Fibroblast of lung (primary cell): Measurements from ENCODE around the gene HTRA2. TPM values are rescaled to one million over a fixed set of nuclear protein-coding genes. Genes with fewer than 3 reads are reported as not detected.
A peak's percentile ranks its signal among the peaks of the same experiment; 100 is the strongest.

Experiments used
- DNase-seq, 2 donors: peaks; one replicate each; pipeline versions ENCODE4 v3.0.0 to v3.0.0-alpha.2; 2010; ENCODE audit warnings: low read depth in 2 of 2
- H2AFZ ChIP-seq: 2 replicates; pipeline ENCODE4 v1.5.1; 2012; ENCODE audit warnings: low read length, control low read depth, inconsistent platforms
- H3K27ac ChIP-seq: 2 replicates; pipeline ENCODE4 v1.5.1; 2011; ENCODE audit warnings: low read length, control low read depth; ENCODE audit not compliant: insufficient read depth
- H3K27me3 ChIP-seq: 2 replicates; pipeline ENCODE4 v1.5.1; 2011; ENCODE audit warnings: mild to moderate bottlenecking, low read length; ENCODE audit not compliant: control insufficient read depth, insufficient read depth
- H3K36me3 ChIP-seq: 2 replicates; pipeline ENCODE4 v1.5.1; 2011; ENCODE audit warnings: low read length; ENCODE audit not compliant: control insufficient read depth, insufficient read depth
- H3K4me1 ChIP-seq: 2 replicates; pipeline ENCODE4 v1.5.1; 2011; ENCODE audit warnings: low read length; ENCODE audit not compliant: control insufficient read depth, insufficient read depth; ENCODE audit errors: extremely low read depth
- H3K4me2 ChIP-seq: 2 replicates; pipeline ENCODE4 v1.5.1; 2011; ENCODE audit warnings: low read length, control low read depth; ENCODE audit not compliant: insufficient read depth; ENCODE audit errors: extremely low read depth
- H3K4me3 ChIP-seq, 4 experiments: fragments of 200-600 bp in 1 of 4; sonication (generic) in 1 of 4; replicated peaks in 1 of 4; 2 replicates each; pipeline ENCODE4 v1.5.1; 2011 to 2016; ENCODE audit warnings: low read length in 4 of 4, low read depth in 3 of 4, mild to moderate bottlenecking in 3 of 4, control low read depth in 2 of 4, inconsistent platforms in 1 of 4, mixed read lengths in 1 of 4; ENCODE audit not compliant: insufficient read depth in 1 of 4; ENCODE audit errors: control extremely low read depth in 1 of 4
- H3K79me2 ChIP-seq: 2 replicates; pipeline ENCODE4 v1.5.1; 2012; ENCODE audit warnings: mild to moderate bottlenecking, low read length, inconsistent platforms; ENCODE audit not compliant: control insufficient read depth, insufficient read depth
- H3K9ac ChIP-seq: 2 replicates; pipeline ENCODE4 v1.5.1; 2011; ENCODE audit warnings: mild to moderate bottlenecking, low read length, control low read depth; ENCODE audit not compliant: insufficient read depth
- H3K9me3 ChIP-seq: 2 replicates; pipeline ENCODE4 v1.5.1; 2012; ENCODE audit warnings: low read depth, low read length; ENCODE audit not compliant: control insufficient read depth, insufficient read depth
- H4K20me1 ChIP-seq: 2 replicates; pipeline ENCODE4 v1.5.1; 2011; ENCODE audit warnings: low read length; ENCODE audit not compliant: control insufficient read depth, insufficient read depth; ENCODE audit errors: extremely low read depth
- CTCF ChIP-seq, 2 donors: IDR thresholded peaks in 1 of 2; conservative IDR thresholded peaks in 1 of 2; 1 replicate in 1 of 2; 2 replicates in 1 of 2; pipeline ENCODE4 v1.5.1; 2011 to 2012; ENCODE audit warnings: low read length in 2 of 2, control low read depth in 1 of 2, inconsistent platforms in 1 of 2, low read depth in 1 of 2, mild to moderate bottlenecking in 1 of 2
- EZH2 ChIP-seq: IDR thresholded peaks from 2 replicates; pipeline ENCODE4 v1.5.1; 2012; ENCODE audit warnings: low read length, control low read depth, mild to moderate bottlenecking; ENCODE audit errors: missing control alignments
- polyA plus RNA-seq, 2 donors: library from polyadenylated mRNA; depleted of rRNA in 1 of 2; stranded (reverse) in 1 of 2; unstranded in 1 of 2; fragments of >200 nt; gene quantifications; 2 replicates each; pipeline ENCODE4 v1.2.1, GENCODE V29; 2011 to 2012; ENCODE audit warnings: missing spikeins in 1 of 2
- total RNA-seq: library from RNA; depleted of rRNA; stranded (reverse); fragments of >200 nt; gene quantifications from 2 replicates; pipeline ENCODE4 v1.2.1, GENCODE V29; 2014

The HTRA2 gene
- total and polyA plus RNA-seq, 2 donors (not counting 1 experiment from before 2014, with no cell fraction given) = 18.8 to 45.7 TPM

- Histone ChIP-seq H3K9ac (peak overlapping the region; percentile 4), H3K27ac (peak overlapping the region; percentile 24)
Measured at GRCh38 chr2:74552914-74553811, 23.4 kb downstream of the HTRA2 start.

DNA sequence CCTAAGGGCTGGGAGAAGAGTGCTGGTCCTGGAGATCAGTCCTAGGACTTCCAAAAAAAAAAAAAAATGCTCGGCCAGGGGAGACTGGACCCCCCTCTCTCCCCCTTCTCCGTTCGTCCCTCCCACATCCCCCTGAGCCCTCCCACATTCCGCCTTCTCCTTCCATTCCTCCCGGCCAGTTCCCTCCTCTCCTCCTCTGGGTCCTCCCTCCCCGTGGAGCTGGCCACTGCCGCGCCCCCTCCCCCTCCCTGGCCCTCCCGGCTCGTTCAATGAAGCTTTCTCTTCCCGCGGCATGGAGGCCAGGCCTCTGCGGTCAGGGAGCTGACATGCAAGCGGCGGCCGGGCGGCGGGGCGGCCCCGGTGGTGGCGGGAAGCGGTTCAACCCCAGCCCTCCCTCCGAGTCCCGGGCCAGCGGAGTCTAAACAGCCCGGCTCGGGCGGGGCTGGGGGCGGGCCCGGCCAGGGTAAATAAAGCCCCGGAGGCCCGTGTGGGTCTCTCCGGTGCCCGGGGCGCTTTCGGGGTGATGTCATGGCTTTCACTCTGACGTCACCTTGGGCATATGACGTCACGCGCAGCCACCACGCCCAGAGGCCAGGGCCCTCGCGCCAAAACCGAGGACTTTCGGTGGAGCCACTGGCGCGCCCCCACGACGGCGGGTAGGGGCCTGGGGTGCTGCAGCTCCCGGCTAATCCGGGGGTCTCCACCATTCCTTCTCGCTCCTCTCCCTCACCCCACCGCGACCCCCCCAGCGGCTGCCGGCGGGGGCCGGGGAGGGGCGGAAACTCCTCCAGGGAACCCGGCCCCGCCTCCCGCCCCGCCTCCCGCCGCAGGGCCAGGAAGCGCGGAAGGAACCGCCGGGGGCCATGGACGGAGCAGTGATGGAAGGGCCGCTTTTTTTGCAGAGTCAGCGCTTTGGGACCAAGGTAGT, 24.4 kb downstream of the HTRA2 start, which contains the start of the genes DOK1 and LOXL3:
DOK1 (plus strand) TSS at position 829 of the 928 bp plus-strand sequence; CDS start at position 864, 35 bp downstream.
LOXL3 (minus strand) TSS at position 51 of the 928 bp plus-strand sequence. CDS start 1,308 bp downstream, outside the sequence.
- Histone ChIP-seq H3K4me2 (peak within 1 kb of the TSS; percentile 85), H3K4me3 (peak within 1 kb of the TSS; percentile 52 to 98 (median 74)), H3K27me3 (no peaks in the 10 kb centered on the region), H3K9me3 (no peaks in the 10 kb centered on the region), H4K20me1 (no peaks in the 10 kb centered on the region), H2AFZ (peak within 1 kb of the TSS; percentile 82), H3K4me1 (peaks cover 6% of the 10 kb centered on the region), H3K36me3 (peaks cover 4% of the 10 kb centered on the region), H3K79me2 (peaks cover 3% of the 10 kb centered on the region), H3K27ac (peak within 1 kb of the TSS; percentile 85), H3K9ac (peak within 1 kb of the TSS; percentile 79)
- peak; percentile 89 to 91 for DNase-seq
- no peak for TF ChIP-seq EZH2
- no peak for TF ChIP-seq CTCF (conservative IDR thresholded peaks at IDR 0.05 in 1 of 2, IDR thresholded peaks at IDR 0.05 in 1 of 2; ENCODE audit: low read depth in 1 of 2, low read length in 2 of 2)

More at GRCh38 chr2:74552914-74553811, 23.4 kb downstream of the HTRA2 start:
- Histone ChIP-seq H4K20me1 (no peaks in the 10 kb centered on the region), H3K36me3 (peaks cover 4% of the 10 kb centered on the region), H3K4me1 (peaks cover 7% of the 10 kb centered on the region), H3K4me2 (peak overlapping the region; percentile 84), H3K27me3 (no peaks in the 10 kb centered on the region), H3K79me2 (peaks cover 3% of the 10 kb centered on the region), H3K9me3 (no peaks in the 10 kb centered on the region), H2AFZ (peak overlapping the region; percentile 21), H3K4me3 (peak overlapping the region; percentile 52 to 98 (median 64))
- DNase-seq = no peak
- TF ChIP-seq EZH2 (no peak), CTCF (conservative IDR thresholded peaks at IDR 0.05 in 1 of 2, IDR thresholded peaks at IDR 0.05 in 1 of 2; ENCODE audit: low read depth in 1 of 2, low read length in 2 of 2) (no peak)
